ENCODE measurements around the gene FAM227A.
"Not testable (repeated sequence)": the region's sequence is repeated elsewhere in the genome, so short reads cannot be mapped to it uniquely, and the experiment has no call there.

The FAM227A gene

DNA sequence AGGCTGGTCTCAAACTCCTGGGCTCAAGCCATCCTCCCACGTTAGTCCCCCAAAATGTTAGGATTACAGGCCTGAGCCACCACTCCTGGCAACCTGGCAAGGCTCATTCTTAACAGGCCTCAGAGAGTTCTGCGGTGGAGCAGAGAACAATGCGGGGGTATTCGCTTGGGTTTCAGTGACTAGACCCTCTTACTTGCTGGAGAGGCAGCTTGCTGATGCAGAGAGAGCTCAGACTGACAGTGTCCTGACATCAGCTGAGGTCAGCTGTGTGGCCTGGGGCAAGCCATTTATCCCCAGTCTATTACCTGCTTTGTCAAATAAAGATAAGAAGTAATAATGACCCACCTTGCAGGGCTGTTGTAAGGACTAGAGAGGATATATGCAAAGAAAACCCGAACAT is 46.0 kb downstream of the FAM227A start:
- no peak for DNase-seq

DNA sequence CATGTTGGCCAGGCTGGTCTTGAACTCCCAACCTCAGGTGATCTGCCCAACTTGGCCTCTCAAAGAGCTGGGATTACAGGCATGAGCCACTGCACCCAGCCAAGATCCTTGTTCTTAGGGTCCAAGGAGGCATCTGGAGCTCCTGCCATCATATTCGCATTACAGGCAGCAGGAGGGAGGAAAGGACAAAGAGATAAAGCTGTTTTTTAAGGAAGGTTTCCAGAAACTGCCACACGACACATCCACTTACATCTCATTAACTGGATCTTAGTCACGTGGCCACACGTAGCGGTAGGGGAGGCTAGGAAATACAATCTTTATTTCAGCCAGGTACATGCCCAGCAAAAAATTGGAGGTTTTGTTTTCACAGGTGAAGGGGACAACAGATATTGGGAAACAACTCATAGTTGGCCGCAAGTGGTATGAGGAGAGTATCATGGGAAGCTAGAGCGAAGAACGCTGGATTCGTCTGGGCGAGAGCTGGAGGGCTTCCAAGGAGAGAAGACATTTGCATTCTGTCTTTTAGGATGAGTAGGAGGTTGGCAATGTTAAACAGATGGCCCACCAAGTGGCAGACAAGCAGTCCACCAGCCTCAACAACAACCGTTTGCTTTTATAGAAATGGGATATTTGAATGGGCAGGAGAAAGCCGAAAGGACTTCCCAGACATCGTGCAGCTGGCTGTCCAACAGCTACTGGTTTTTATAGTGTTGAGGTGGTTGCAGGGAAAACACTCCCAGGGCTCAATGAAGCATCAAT is 47.0 kb downstream of the FAM227A start:
- DNase-seq: no peak

DNA sequence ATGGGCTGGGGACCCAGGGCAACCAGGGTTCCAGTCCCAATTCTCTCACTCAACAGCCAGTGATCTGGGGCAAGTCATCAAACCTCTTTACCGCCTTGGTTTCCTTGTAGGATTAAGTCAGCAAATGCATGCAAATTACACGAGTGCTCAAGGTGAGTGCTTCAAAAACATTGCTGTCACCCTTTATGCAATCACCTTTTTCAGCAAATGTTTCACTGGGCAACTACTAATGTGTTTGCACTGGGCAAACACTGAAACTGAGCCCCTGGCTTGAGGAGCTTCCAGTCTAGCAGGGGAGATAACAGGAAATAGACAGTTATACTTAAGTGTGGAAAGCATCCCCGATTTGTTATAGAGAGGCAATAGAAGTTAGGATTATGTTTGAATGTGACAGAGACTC is 48.5 kb downstream of the FAM227A start:
- DNase-seq: no peak

DNA sequence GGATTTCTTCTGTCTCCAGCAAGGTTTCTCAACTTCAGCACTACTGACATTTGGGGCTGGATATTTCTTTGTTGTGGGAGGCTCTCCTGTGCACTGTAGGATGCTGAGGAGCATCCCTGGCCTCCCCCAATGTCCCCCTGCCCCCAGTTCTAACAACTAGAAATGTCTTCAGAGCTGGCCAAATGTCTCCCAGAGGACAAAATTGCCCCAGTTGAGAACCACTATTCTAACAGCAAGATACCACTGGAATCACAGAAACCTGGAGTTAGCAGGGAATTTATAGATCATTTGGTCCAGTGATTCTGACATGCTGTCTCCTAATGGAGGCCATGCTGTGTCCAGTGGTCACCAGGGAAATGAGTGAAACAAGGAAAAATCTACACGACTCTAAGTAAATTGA is 54.0 kb downstream of the FAM227A start:
- DNase-seq: no peak

DNA sequence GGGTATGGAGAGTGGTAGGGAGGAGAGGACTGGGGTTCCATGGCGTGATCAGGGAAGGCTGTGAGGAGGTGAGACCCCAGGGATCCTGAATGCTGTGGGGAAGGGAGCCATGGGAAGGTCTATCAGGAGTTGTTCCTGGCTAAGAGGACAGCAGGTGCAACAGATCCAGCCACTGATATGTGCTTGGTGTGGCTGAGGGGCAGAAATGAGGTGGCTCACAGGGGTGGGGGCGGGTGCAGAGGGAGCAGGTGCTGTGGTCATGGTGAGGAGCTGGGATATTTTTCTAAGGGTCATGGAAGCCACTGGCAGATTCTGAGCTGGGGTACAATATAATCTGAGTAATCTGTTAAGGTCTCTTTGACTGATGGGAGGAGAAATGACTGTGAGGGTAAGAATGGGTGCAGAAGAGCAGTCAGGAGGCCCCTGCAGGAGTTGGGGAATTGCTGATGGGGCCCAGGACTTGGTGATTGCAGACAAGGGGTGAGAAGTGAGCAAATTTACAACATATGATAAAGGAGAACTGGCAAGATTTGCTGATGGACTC is 54.9 kb downstream of the FAM227A start:
- DNase-seq: no peak

DNA sequence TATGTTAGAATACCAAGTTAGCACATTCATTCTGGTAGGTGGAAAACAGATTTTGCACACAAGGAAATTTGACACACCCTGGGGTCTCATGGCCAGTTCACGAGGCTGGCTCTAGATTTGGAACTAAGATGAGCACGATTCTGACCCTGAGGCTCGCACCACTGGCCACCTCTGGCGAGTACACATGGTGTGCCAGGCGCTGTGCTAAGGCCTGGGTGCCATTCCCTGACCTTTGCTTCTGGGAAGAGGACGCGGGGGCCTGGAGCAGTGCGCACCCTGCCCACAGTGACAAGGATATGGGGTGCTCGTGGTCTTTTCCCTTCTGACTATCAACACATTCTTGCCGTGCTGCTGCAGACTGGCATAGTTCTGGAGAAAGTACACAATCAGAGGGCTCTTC is 56.7 kb downstream of the FAM227A start:
- no peak for DNase-seq

DNA sequence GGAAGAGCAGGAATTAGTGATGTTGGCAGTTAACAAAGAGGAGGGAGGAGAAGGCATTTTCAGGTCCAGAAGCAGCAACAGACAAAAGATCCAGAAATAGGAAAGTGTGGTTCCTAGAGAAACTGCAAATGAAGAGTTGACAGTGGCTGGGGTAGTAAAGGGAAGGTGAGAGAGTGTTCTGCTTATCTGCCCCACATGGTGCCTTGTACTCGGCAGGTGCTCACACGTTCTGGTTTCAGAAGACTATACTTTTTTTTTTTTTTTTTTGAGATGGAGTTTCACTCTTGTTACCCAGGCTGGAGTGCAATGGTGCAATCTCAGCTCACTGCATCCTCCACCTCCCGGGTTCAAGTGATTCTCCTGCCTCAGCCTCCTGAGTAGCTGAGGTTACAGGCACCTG is 73.3 kb downstream of the FAM227A start:
- not testable (repeated sequence) for DNase-seq

DNA sequence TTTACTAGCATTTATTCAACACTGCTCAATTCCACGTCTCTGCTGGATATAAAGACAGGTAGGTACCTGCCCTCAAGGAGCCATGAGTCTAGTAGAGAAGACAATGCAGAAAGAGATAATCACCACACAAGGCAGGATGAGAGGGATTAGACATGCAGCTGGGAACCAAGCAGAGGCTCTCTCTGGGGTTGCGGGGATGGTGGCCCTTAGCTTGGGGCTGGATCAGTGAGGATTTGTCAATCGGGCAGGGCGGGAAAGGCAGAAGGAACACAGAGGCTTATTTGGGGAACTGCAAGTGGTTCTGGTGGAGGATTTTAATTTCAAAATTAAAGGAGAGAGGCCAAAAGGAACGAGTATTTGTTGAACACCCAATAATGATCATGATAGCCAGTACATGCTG is 77.7 kb downstream of the FAM227A start:
- DNase-seq: no peak

DNA sequence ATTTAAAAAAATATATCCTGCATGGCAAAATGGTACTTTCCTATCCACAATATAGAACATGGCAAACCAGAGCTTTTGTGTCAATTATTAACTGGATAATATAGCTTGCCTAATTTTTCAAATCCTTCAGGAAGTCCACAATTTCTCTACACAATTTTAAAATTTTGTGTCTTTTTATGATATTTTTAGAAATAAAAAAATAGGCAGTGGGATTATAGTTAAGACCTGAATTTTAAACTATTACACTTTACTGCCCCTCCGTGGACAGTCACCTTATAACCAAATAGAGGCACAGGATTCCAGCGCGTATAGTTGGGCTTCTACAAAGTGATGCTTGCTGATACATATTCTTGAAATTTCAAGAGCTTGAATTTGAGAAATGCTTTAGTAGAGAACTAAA is 84.1 kb downstream of the FAM227A start:
- DNase-seq: no peak

DNA sequence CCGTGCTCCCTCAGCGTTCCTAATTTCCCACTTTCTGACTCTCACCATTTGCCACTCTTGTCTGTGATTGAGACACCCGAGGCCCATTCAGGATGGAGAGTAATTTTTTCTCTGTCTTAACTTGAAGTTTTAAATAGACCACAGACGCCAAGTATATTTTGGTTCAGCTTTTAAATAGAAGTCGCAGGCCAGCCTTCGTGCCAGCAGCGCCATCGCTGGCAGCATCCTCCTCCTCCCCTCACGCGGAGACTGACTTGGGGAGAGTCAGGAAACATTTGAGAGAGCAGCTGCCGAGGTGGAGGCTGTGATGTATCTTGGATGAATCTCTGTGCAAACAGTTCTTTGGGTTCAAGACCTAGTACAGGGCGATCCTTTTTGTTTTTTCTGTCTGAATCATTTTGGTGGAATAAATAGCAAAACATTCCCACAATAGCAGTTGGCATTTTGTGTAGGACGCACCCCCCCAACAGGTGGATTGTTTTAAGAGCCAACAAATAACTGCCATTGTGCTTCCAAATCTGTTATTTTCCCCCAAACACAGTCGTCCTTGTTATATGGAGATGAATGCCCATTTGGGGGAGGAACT is 85.3 kb downstream of the FAM227A start:
- peak; percentile 52 for DNase-seq

DNA sequence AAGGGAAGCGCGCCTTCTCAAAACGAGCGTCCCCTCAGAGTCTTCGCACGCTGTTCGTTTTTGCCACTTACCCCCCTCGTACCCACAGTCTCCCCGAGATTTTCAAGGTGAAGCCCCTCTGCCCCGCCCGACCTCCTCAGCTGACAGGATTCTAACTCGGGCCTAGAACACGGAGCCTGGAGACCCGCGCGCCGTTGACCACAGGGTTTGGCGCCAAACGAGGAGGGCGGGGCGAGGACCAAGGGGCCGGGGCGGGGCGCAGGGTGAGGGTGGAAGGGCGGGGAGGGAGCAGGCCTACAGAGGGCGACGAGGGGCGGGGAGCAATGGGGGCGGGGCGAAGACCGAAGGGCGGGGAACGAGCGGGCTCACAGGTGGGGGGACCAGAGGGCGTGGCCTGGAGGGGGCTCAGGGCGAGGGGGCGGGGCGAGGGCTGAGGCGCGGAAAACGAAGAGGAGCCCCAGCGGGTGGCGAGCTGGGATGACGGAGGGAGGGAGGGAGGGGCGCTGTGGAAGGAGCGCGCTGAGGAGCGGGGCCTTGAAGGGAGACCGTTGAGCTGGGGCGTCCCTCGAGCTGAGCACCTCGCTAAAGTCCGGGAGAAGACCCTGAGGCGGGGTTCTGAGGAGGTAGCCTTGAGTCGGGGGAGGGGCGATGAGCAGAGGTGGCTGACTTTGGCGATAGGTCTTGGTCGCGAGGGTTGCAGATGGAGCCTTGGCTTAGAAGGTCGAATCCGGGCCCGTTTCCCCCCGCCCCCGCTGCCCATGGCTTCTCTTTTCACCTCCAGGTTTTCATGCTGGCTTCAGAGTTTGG is 86.0 kb downstream of the FAM227A start, which contains the start of gene DMC1:
DMC1 (minus strand) TSS at position 212 of the 807 bp plus-strand sequence. CDS start 1,927 bp downstream, outside the sequence.
- peak; percentile 94 for DNase-seq

DNA sequence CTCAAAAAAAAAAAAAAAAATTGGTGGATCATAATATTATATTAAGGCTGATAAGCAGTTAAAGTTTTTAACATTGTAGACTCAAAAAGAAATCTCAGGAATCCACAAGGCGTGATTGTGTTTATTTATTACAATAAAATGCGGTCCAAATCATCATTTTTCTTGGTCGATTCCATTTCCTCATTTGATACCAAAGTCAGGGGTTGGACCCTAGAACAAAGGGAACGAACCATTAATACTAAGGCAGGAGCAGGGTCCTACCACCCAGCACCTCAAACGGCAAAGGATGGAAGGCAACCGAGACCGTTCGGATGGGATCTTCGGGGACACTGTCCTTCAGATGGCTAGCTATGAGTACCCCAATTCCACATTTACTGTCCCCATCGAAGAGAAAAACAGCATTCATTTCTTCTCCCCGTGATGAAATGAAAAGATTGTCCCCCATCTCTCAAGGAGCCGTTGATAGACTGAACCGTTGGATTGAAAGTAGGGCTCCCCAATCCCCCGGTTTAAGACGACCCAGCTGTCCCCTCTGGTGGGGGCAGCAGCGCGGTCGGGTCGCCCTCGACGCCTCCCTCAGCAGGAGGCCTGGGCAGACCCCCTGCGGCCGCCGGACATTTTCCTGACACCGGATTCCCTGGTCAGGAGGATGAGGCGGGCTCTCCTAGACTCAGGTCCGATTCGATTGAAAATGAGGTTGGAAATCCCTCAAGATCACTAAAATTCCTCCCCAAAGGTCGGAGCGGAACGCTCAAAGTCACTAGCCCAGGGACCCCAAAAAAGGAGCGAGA is 86.8 kb downstream of the FAM227A start:
- no peak for DNase-seq

DNA sequence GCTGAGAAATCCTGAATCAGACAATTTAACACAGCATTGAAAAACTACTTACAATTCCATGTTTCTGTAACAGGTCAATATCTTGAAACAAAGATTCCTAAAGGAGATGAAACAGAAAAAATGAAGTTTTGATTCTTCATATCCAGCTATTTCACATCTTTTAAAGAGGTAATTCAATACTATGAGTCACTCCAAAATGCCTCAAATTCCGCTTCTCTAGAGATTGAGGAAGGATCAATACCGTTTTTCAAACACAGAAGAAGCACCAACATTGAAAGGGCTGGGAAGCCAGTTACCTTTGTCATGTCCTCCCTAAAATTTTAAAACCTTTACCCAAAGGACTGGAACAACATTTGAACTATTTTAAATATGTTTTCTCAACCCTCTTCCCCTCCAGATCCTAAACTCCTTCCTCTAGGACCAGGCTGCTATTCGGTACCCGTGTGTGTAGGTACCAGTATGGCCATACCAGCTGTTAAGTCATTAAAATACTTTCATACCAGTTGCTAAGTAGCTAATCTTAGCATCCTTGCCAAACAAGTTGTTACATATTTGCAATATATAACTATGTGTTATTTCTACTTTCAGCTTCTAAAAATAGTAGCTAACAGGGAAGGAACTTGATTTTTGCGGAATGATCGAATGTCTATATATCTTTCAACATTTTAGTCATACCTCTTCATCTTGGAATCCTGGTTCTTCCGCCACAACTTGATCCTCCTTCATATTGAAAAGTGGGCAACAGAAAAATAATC is 88.5 kb downstream of the FAM227A start:
- no peak for DNase-seq

DNA sequence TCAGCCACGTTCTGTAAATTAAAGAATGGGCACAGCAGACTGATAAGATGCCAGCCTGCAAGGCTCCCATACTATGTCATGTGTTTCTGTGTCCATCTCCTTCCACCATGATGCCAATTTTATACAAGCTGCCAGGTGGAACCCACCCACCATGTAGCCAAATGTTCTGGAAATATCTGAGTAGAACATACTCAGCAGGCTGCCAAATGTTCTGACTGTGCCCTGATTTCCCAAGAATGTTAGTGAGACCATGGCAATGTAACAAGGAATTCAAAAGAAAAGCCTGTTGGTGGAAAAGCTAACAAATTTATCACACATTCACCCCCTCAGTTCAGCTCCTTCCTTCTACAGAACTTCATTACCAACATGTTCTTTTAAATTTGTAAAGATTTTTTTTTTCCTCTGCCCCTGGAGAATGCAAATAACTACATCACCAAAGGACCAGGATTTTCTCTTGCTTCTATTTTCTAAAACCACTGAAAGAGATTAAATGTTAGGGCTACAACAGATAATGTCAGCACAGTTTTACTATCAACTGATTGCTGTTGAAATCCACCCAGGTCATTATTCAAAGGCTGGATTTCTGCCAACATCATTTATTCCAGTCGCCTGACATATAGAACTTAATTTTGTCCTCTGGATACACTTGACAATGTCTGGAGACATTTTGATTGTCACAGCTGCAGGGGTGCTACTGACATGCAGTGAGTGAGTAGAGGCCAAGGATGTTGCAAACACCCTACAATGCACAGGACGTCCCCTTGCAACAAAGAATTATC is 89.3 kb downstream of the FAM227A start:
- DNase-seq: no peak

DNA sequence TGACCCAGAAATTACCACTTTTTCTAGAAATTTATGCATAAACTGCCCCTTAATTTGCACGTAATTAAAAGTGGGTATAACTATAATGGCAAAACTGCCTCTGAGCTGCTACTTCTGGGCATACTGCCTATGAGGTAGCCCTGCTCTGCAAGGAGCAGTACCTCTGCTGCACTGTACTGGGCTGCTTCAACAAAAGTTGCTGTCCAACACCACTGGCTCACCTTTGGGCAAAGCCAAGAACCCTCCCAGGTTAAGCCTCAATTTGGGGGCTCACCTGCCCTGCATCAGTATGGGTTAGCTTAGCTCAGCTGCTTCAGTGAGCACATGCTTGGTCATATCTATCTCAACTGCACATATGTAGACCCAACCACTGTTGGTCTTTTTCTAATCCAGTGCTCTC is 90.8 kb downstream of the FAM227A start:
- DNase-seq: no peak

DNA sequence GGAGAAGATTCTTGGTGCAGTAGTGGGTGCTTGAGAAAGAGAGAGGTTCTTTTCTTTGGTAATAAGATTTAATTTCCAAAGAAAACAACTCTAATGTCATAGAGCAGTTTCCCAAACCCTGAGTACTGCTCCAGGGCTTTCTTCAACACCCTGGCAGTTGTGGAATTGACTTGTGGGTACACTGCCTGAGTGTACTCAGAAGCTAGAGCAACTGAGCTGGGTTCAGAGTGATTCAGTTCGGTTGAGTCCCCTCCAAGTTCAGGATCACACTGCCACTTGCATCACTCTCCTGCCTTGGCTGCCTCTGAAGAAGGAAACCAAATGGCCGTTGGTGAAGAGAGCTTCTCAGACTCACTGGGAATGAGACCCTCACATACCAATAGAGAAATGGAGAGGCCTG is 91.5 kb downstream of the FAM227A start:
- no peak for DNase-seq

DNA sequence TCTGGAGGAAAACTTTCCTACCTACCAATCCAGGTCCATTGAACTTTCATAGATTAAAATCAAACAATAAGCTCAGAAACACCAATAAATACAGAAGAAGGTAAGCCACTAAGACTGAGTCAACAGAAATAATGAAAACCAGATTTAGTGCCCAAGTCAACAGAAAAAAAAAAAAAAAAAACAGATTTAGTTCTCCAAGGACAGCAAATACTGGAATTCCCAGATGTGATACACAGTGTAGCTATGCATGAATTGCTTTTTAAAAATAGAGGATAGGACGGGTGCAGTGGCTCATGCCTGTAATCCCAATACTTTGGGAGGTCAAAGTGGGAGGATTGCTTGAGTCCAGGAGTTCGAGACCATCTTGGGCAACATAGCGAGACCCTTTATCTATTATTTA is 101.9 kb downstream of the FAM227A start:
- DNase-seq: no peak

DNA sequence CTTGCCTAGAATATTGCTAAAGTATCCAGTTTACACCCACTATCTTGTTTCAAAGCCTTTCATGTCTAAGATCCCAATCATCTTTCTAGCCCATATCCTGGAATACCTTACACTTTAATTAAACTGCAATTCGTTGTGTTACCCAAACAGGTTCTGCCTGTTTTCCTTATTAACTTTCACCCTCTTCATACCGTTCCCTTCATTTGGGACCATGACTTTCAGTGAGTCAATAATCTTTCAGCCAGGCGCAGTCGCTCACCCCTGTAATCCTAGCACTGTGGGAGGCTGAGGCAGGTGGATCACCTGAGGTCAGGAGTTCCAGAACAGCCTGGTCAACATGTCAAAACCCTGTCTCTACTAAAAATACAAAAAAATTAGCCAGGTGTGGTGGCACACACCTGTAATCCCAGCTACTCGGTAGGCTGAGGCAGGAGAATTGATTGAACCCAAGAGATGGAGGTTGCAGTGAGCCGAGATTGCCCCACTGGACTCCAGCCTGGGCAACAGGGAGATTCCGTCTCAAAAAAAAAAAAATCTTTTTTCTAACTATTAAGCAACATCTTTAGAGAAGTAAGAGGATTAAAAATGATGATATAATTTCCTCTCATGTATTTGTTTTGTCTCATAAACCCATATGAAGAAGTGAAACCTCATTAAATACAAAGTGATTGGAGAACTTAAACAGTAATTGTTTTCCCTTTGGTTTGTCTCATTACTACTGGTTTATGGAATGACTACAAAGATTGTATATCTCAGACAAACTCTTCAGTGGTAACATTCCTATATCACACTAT is 106.9 kb downstream of the FAM227A start:
- DNase-seq: no peak

DNA sequence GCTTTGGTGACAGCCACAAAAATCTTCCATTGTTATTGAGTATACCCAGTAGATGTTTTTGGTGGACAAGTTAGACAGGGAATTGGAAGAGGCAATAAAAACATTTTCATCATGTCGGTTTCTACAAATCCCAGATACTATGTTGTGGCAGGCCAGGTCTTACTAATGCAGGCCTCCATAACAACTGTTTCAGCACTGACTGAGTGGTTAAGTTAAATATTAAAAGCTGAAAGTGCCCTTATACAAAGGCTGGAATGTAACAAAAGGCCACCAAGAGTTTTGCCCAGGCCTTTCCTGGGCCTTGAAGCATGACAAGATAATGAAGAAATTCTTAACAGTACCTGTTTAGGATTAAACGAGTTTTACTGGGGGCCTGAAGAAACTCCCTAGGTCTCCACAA is 115.5 kb downstream of the FAM227A start:
- DNase-seq: no peak

DNA sequence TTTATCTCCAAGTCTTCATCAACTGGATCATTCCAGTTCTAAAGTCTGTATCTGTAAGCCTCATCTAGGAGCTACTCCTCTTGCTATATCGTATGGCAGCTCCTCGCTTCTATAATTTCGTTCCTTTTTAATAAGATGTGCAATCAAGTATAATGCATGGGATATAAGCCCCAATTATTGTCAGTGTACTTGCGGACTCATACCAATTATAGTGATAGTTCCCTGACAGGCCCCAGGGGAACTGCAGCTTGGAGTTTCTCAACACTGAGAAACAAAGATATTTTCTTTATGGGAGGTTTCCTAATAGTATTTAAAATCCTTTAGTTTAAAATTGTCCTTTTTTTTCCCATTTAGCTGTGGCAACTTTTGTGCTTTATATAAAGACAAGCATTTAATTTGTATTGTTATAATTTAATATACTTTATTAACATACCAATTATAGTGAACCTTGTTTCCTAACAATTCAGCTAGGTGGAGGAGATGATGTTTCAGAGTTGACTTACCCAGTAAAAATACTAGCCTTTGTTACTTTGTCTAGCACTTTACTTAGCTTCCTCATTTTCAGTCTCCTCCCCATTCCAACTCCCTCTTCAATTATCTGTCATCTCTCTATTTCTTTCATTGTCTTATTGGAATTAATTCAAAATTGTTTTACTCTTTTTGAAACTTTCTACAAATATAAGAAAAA is 124.8 kb downstream of the FAM227A start:
- DNase-seq: no peak
